IPS-15b (cell line): ENCODE data around the gene SYDE1.

Experiments used
- H3K27me3 ChIP-seq: one replicate; pipeline ENCODE4 v1.6.1; 2013; ENCODE audit warnings: low read length; ENCODE audit not compliant: control insufficient read depth, insufficient read depth
- H3K36me3 ChIP-seq: one replicate; pipeline ENCODE4 v1.6.1; 2013; ENCODE audit warnings: low read length; ENCODE audit not compliant: control insufficient read depth, insufficient read depth
- H3K4me1 ChIP-seq: one replicate; pipeline ENCODE4 v1.6.1; 2013; ENCODE audit warnings: mild to moderate bottlenecking, low read length; ENCODE audit not compliant: control insufficient read depth, insufficient read depth
- H3K4me3 ChIP-seq: one replicate; pipeline ENCODE4 v1.5.1; 2013; ENCODE audit warnings: low read depth, low read length
- H3K9ac ChIP-seq: one replicate; pipeline ENCODE4 v1.6.1; 2013; ENCODE audit warnings: low read depth, mild to moderate bottlenecking, low read length
- H3K9me3 ChIP-seq: one replicate; pipeline ENCODE4 v1.6.1; 2013; ENCODE audit warnings: mild to moderate bottlenecking, low read length; ENCODE audit not compliant: control insufficient read depth, insufficient read depth

SYDE1 gene

GRCh38 chr19:15136234-15136954 lies 29.2 kb downstream of the SYDE1 start:
- Histone ChIP-seq H3K4me1 (no peaks in the 10 kb centered on the region), H3K36me3 (no peaks in the 10 kb centered on the region), H3K4me3 (no peak overlapping the region), H3K9me3 (no peaks in the 10 kb centered on the region), H3K27me3 (no peaks in the 10 kb centered on the region), H3K9ac (no peak overlapping the region)

- H3K4me1 ChIP-seq: no peaks in the 10 kb centered on the region
- H3K27me3 ChIP-seq: no peaks in the 10 kb centered on the region
- no peaks in the 10 kb centered on the region for H3K36me3 ChIP-seq
Measured at GRCh38 chr19:15137777-15138176, 30.6 kb downstream of the SYDE1 start.

GRCh38 chr19:15138427-15138826 lies 31.2 kb downstream of the SYDE1 start:
- Histone ChIP-seq H3K4me1 (no peaks in the 10 kb centered on the region), H3K36me3 (no peaks in the 10 kb centered on the region), H3K9me3 (no peaks in the 10 kb centered on the region), H3K9ac (no peak overlapping the region), H3K27me3 (no peaks in the 10 kb centered on the region), H3K4me3 (no peak overlapping the region)

More at GRCh38 chr19:15137777-15138176, 30.6 kb downstream of the SYDE1 start:
- Histone ChIP-seq H3K9me3 (no peaks in the 10 kb centered on the region), H3K4me3 (no peak overlapping the region), H3K9ac (no peak overlapping the region)

- Histone ChIP-seq H3K9me3 (no peaks in the 10 kb centered on the region), H3K36me3 (no peaks in the 10 kb centered on the region), H3K27me3 (no peaks in the 10 kb centered on the region), H3K4me1 (no peaks in the 10 kb centered on the region), H3K4me3 (no peak overlapping the region), H3K9ac (no peak overlapping the region)
Measured at GRCh38 chr19:15141143-15141542, 33.9 kb downstream of the SYDE1 start.

- no peak overlapping the region for H3K4me3 ChIP-seq
Measured at GRCh38 chr19:15142313-15142712, 35.1 kb downstream of the SYDE1 start.

GRCh38 chr19:15144046-15144646 lies 36.9 kb downstream of the SYDE1 start:
- H3K27me3 ChIP-seq: no peaks in the 10 kb centered on the region
- H3K9me3 ChIP-seq: no peaks in the 10 kb centered on the region
- H3K9ac ChIP-seq: no peak overlapping the region
- no peak overlapping the region for H3K4me3 ChIP-seq
- no peaks in the 10 kb centered on the region for H3K4me1 ChIP-seq
- H3K36me3 ChIP-seq: no peaks in the 10 kb centered on the region

More at GRCh38 chr19:15142313-15142712, 35.1 kb downstream of the SYDE1 start:
- Histone ChIP-seq H3K36me3 (no peaks in the 10 kb centered on the region), H3K27me3 (no peaks in the 10 kb centered on the region), H3K9ac (no peak overlapping the region), H3K9me3 (no peaks in the 10 kb centered on the region), H3K4me1 (no peaks in the 10 kb centered on the region)

GRCh38 chr19:15147090-15147489 lies 39.9 kb downstream of the SYDE1 start:
- Histone ChIP-seq H3K4me1 (no peaks in the 10 kb centered on the region), H3K9ac (no peak overlapping the region), H3K4me3 (no peak overlapping the region), H3K9me3 (no peaks in the 10 kb centered on the region), H3K27me3 (no peaks in the 10 kb centered on the region), H3K36me3 (no peaks in the 10 kb centered on the region)

- Histone ChIP-seq H3K4me3 (no peak overlapping the region), H3K9ac (no peak overlapping the region), H3K9me3 (no peaks in the 10 kb centered on the region), H3K27me3 (no peaks in the 10 kb centered on the region), H3K36me3 (no peaks in the 10 kb centered on the region), H3K4me1 (no peaks in the 10 kb centered on the region)
Measured at GRCh38 chr19:15149737-15150136, 42.5 kb downstream of the SYDE1 start.

GRCh38 chr19:15154002-15154612 lies 46.9 kb downstream of the SYDE1 start:
- H3K27me3 ChIP-seq: no peaks in the 10 kb centered on the region
- H3K4me3 ChIP-seq: no peak overlapping the region
- H3K36me3 ChIP-seq: no peaks in the 10 kb centered on the region
- no peaks in the 10 kb centered on the region for H3K9me3 ChIP-seq
- no peaks in the 10 kb centered on the region for H3K4me1 ChIP-seq
- no peak overlapping the region for H3K9ac ChIP-seq

- Histone ChIP-seq H3K9ac (no peak overlapping the region), H3K9me3 (no peaks in the 10 kb centered on the region), H3K27me3 (no peaks in the 10 kb centered on the region), H3K4me3 (no peak overlapping the region), H3K4me1 (no peaks in the 10 kb centered on the region), H3K36me3 (no peaks in the 10 kb centered on the region)
Measured at GRCh38 chr19:15155296-15155695, 48.1 kb downstream of the SYDE1 start.

GRCh38 chr19:15156391-15156790 lies 49.2 kb downstream of the SYDE1 start:
- Histone ChIP-seq H3K9ac (no peak overlapping the region), H3K27me3 (no peaks in the 10 kb centered on the region), H3K4me3 (no peak overlapping the region), H3K9me3 (no peaks in the 10 kb centered on the region), H3K36me3 (peaks cover 4% of the 10 kb centered on the region), H3K4me1 (no peaks in the 10 kb centered on the region)

- Histone ChIP-seq H3K36me3 (peaks cover 10% of the 10 kb centered on the region), H3K9me3 (no peaks in the 10 kb centered on the region), H3K9ac (no peak overlapping the region), H3K27me3 (no peaks in the 10 kb centered on the region), H3K4me1 (no peaks in the 10 kb centered on the region), H3K4me3 (no peak overlapping the region)
Measured at GRCh38 chr19:15159251-15159650, 52.0 kb downstream of the SYDE1 start.
